HepG2 (cell line): Measurements from ENCODE around the gene KANSL3. TPM values are rescaled to one million over a fixed set of nuclear protein-coding genes. Genes with fewer than 3 reads are reported as not detected.

Experiments used
- CBX2 ChIP-seq, 2 experiments: fragments of 200-600 bp in 1 of 2; sonication (generic); formaldehyde crosslinking in 1 of 2; IDR thresholded peaks; 2 replicates each; pipeline versions ENCODE4 v1.7.0 to v1.8.1; 2018 to 2022; ENCODE audit warnings: low read depth in 2 of 2, low read length in 1 of 2, mild to moderate bottlenecking in 1 of 2, missing genetic modification reagents in 1 of 2
- CC2D1A ChIP-seq: sonication (generic); formaldehyde crosslinking; IDR thresholded peaks from 2 replicates; pipeline ENCODE4 v1.8.1; 2023; ENCODE audit warnings: mild to moderate bottlenecking, missing genetic modification reagents
- EZH2 ChIP-seq: conservative IDR thresholded peaks from 2 replicates; pipeline ENCODE4 v1.6.1; 2012; ENCODE audit warnings: mild to moderate bottlenecking, low read depth, low read length, moderate library complexity
- HES4 ChIP-seq: sonication (generic); formaldehyde crosslinking; IDR thresholded peaks from 2 replicates; pipeline ENCODE4 v1.9.0; 2021; ENCODE audit warnings: mild to moderate bottlenecking, missing genetic modification reagents, borderline replicate concordance
- HNRNPH1 ChIP-seq: fragments of 200-400 bp; formaldehyde crosslinking; optimal IDR thresholded peaks from 2 replicates; pipeline ENCODE3; 2017; ENCODE audit warnings: mild to moderate bottlenecking, low read depth, low read length
- LCORL ChIP-seq, 2 experiments: fragments of 450-650 bp in 1 of 2; sonication (generic) in 1 of 2; formaldehyde crosslinking in 1 of 2; IDR thresholded peaks; 2 replicates each; pipeline versions ENCODE4 v1.5.0 to v1.6.1; 2017 to 2020; ENCODE audit warnings: antibody characterized with exemption in 1 of 2, missing genetic modification reagents in 1 of 2
- NFKB2 ChIP-seq: sonication (generic); formaldehyde crosslinking; IDR thresholded peaks from 2 replicates; pipeline ENCODE4 v1.4.0; 2020; ENCODE audit warnings: missing genetic modification reagents, borderline replicate concordance
- NR2C2 ChIP-seq: sonication (generic); formaldehyde crosslinking; IDR thresholded peaks from 2 replicates; pipeline ENCODE4 v1.4.0; 2020; ENCODE audit warnings: missing genetic modification reagents, mild to moderate bottlenecking, moderate library complexity, borderline replicate concordance
- NR2F1 ChIP-seq, 2 experiments: fragments of 450-650 bp in 1 of 2; formaldehyde crosslinking in 1 of 2; IDR thresholded peaks; 2 replicates each; pipeline versions ENCODE4 v1.5.0 to v1.6.1; 2016 to 2020; ENCODE audit warnings: mild to moderate bottlenecking in 1 of 2, missing compliant biosample characterization in 1 of 2, missing genetic modification reagents in 1 of 2, moderate library complexity in 1 of 2
- PCBP2 ChIP-seq: fragments of 200-400 bp; formaldehyde crosslinking; optimal IDR thresholded peaks from 2 replicates; pipeline ENCODE3; 2018; ENCODE audit warnings: low read length, low read depth; ENCODE audit not compliant: poor library complexity, severe bottlenecking
- PPARG ChIP-seq: conservative IDR thresholded peaks from 2 replicates; pipeline ENCODE4 v1.6.1; 2016; ENCODE audit warnings: missing biosample characterization, missing genetic modification reagents
- PRPF4 ChIP-seq: fragments of 200-400 bp; formaldehyde crosslinking; IDR thresholded peaks from 2 replicates; pipeline ENCODE4 v1.6.1; 2016; ENCODE audit warnings: low read length, low read depth; ENCODE audit not compliant: poor library complexity, severe bottlenecking
- SATB2 ChIP-seq: sonication (generic); formaldehyde crosslinking; IDR thresholded peaks from 2 replicates; pipeline ENCODE4 v1.5.0; 2020; ENCODE audit warnings: missing genetic modification reagents
- SP1 ChIP-seq, 2 experiments: fragments of 450-650 bp in 1 of 2; sonication (generic) in 1 of 2; formaldehyde crosslinking in 1 of 2; IDR thresholded peaks; 2 replicates each; pipeline versions ENCODE4 v1.4.0 to v1.6.1; 2016 to 2020; ENCODE audit warnings: missing genetic modification reagents in 1 of 2
- TARDBP ChIP-seq: sonication (generic); formaldehyde crosslinking; IDR thresholded peaks from 2 replicates; pipeline ENCODE4 v1.8.0; 2022; ENCODE audit warnings: mild to moderate bottlenecking, missing genetic modification reagents
- ZFP41 ChIP-seq: sonication (generic); formaldehyde crosslinking; IDR thresholded peaks from 2 replicates; pipeline ENCODE4 v1.4.0; 2020; ENCODE audit warnings: mild to moderate bottlenecking, missing genetic modification reagents, borderline replicate concordance
- ZNF496 ChIP-seq: sonication (generic); formaldehyde crosslinking; IDR thresholded peaks from 2 replicates; pipeline ENCODE4 v1.8.1; 2023; ENCODE audit warnings: mild to moderate bottlenecking, moderate library complexity, missing genetic modification reagents; ENCODE audit not compliant: insufficient replicate concordance
- ZNF547 ChIP-seq: sonication (generic); formaldehyde crosslinking; IDR thresholded peaks from 2 replicates; pipeline ENCODE4 v1.5.1; 2020; ENCODE audit warnings: mild to moderate bottlenecking, missing genetic modification reagents
- ZNF670 ChIP-seq: sonication (generic); formaldehyde crosslinking; IDR thresholded peaks from 2 replicates; pipeline ENCODE4 v1.8.0; 2022; ENCODE audit warnings: mild to moderate bottlenecking, missing genetic modification reagents, borderline replicate concordance
- ZNF790 ChIP-seq: sonication (generic); formaldehyde crosslinking; IDR thresholded peaks from 2 replicates; pipeline ENCODE4 v1.8.0; 2022; ENCODE audit warnings: missing genetic modification reagents, mild to moderate bottlenecking, borderline replicate concordance
- ZNF841 ChIP-seq: sonication (generic); formaldehyde crosslinking; IDR thresholded peaks from 2 replicates; pipeline ENCODE4 v1.8.1; 2023; ENCODE audit warnings: missing genetic modification reagents, borderline replicate concordance
- polyA plus RNA-seq, 8 experiments: library from polyadenylated mRNA; depleted of rRNA in 3 of 8; stranded (reverse) in 7 of 8; unstranded in 1 of 8; fragments of >200 nt; fragmentation: Illumina TruSeq in 4 of 8; extraction: Trizol in 4 of 8; gene quantifications; 2 replicates each; pipeline versions ENCODE4 v1.2.1 to v1.2.3, GENCODE V29; 2011 to 2016; ENCODE audit warnings: low read depth in 4 of 8, missing spikeins in 1 of 8, mixed read lengths in 1 of 8; ENCODE audit not compliant: insufficient read depth in 1 of 8
- total RNA-seq, 5 experiments: library from RNA; depleted of rRNA; stranded (reverse); fragments of >200 nt; fragmentation: Illumina TruSeq; extraction: Trizol; gene quantifications; 2 replicates each; pipeline ENCODE4 v1.2.3, GENCODE V29; 2016; ENCODE audit warnings: low read depth in 1 of 5
- TF ChIP-seq, protein P1 (sequence below): IDR thresholded peaks from 2 replicates; pipeline ENCODE4 v1.6.1; 2016; ENCODE audit warnings: control low read depth
- TF ChIP-seq, protein P2 (sequence below): sonication (generic); formaldehyde crosslinking; IDR thresholded peaks from 2 replicates; pipeline ENCODE4 v1.4.0; 2020; ENCODE audit warnings: mild to moderate bottlenecking, missing genetic modification reagents
- TF ChIP-seq, protein P3 (sequence below): sonication (generic); formaldehyde crosslinking; IDR thresholded peaks from 2 replicates; pipeline ENCODE4 v1.5.0; 2020; ENCODE audit warnings: missing genetic modification reagents

The KANSL3 gene
- total and polyA plus RNA-seq, 2 of the 13 experiments (the other 11 are each of a cell fraction or from before 2014, with no cell fraction given) = 20.8 to 37.3 TPM

DNA sequence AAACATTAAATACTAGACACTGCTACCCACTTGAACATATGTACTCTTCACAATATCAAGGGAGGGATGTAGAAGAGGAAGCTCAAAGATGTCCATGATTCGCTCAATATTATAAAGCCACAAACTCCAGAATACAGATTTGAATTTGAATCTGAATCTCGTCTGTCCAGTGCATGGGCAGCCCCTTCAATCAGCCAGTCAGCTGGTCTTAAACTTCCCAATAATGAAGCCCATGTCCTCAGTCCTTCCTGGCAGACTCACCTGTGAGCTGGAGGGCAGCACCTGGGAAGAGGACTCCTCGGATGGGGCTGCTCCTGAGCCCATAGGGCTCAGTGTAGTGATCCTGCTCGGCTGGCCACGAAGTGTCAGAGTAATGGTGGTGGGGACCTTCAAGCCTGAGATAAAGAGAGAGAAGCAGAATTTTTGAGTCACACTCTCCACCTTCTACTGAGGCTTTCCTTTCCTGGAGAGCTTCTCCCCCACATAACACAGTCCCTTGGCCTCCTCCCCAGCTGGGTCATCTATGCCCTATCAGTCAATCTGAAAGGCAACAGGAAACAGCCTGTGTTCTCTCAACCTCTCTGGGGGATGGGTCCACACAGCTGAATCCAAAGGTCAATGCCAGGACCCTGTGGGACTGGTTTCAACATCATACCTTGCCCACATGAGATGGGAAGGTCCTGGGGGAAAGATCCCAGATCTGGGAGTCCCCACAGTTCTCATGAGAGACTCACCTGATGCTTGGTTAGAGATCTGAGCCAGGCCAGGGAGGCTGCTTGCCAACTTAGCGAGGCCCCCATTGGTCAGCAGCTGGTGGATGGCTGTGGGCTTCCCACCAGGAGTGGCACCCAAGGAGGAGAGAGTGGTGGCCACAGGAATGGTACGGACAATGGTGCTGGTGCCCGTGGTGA is 36.5 kb downstream of the KANSL3 start (continued):
- TF ChIP-seq CBX2 (IDR thresholded peaks at IDR 0.05; ENCODE audit: low read depth, low read length) = no peak
- TF ChIP-seq CBX2 (CRISPR knock-in tag; IDR thresholded peaks at IDR 0.05; ENCODE audit: low read depth) = no peak
- TF ChIP-seq LCORL (IDR thresholded peaks at IDR 0.05) = no peak
- peak; percentile 97 for TF ChIP-seq LCORL (CRISPR knock-in tag; IDR thresholded peaks at IDR 0.05)
- TF ChIP-seq NR2C2 = peak; percentile 87
- TF ChIP-seq ZNF841 (CRISPR knock-in tag) = no peak
- TF ChIP-seq ZNF496 (CRISPR knock-in tag) = no peak
- no peak for TF ChIP-seq PCBP2
- TF ChIP-seq, protein P1, sequence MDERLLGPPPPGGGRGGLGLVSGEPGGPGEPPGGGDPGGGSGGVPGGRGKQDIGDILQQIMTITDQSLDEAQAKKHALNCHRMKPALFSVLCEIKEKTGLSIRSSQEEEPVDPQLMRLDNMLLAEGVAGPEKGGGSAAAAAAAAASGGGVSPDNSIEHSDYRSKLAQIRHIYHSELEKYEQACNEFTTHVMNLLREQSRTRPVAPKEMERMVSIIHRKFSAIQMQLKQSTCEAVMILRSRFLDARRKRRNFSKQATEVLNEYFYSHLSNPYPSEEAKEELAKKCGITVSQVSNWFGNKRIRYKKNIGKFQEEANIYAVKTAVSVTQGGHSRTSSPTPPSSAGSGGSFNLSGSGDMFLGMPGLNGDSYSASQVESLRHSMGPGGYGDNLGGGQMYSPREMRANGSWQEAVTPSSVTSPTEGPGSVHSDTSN (CRISPR knock-in tag) = peak; percentile 57; the same call in 1 of the 2 replicates
- TF ChIP-seq, protein P2, sequence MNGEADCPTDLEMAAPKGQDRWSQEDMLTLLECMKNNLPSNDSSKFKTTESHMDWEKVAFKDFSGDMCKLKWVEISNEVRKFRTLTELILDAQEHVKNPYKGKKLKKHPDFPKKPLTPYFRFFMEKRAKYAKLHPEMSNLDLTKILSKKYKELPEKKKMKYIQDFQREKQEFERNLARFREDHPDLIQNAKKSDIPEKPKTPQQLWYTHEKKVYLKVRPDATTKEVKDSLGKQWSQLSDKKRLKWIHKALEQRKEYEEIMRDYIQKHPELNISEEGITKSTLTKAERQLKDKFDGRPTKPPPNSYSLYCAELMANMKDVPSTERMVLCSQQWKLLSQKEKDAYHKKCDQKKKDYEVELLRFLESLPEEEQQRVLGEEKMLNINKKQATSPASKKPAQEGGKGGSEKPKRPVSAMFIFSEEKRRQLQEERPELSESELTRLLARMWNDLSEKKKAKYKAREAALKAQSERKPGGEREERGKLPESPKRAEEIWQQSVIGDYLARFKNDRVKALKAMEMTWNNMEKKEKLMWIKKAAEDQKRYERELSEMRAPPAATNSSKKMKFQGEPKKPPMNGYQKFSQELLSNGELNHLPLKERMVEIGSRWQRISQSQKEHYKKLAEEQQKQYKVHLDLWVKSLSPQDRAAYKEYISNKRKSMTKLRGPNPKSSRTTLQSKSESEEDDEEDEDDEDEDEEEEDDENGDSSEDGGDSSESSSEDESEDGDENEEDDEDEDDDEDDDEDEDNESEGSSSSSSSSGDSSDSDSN = peak; percentile 50; the same call in 1 of the 2 replicates
- TF ChIP-seq CC2D1A (CRISPR knock-in tag) = no peak
- TF ChIP-seq HNRNPH1 = no peak
- peak; percentile 49; the same call in 1 of the 2 replicates for TF ChIP-seq NFKB2 (CRISPR knock-in tag)
- peak; percentile 96 for TF ChIP-seq TARDBP (CRISPR knock-in tag)
- TF ChIP-seq SP1 (IDR thresholded peaks at IDR 0.05) = no peak
- 0 out of 2 replicates have a peak, but pooled peaks have one; percentile 32 for TF ChIP-seq SP1 (CRISPR knock-in tag; IDR thresholded peaks at IDR 0.05)
- no peak for TF ChIP-seq ZFP41 (CRISPR knock-in tag)
- no peak for TF ChIP-seq ZNF790 (CRISPR knock-in tag)
- TF ChIP-seq, protein P3, sequence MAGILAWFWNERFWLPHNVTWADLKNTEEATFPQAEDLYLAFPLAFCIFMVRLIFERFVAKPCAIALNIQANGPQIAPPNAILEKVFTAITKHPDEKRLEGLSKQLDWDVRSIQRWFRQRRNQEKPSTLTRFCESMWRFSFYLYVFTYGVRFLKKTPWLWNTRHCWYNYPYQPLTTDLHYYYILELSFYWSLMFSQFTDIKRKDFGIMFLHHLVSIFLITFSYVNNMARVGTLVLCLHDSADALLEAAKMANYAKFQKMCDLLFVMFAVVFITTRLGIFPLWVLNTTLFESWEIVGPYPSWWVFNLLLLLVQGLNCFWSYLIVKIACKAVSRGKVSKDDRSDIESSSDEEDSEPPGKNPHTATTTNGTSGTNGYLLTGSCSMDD (CRISPR knock-in tag) = no peak
- no peak for TF ChIP-seq HES4 (CRISPR knock-in tag)
- no peak for TF ChIP-seq PRPF4
- TF ChIP-seq SATB2 (CRISPR knock-in tag) = no peak
- peak; percentile 89 for TF ChIP-seq PPARG (CRISPR knock-in tag)
- no peak for TF ChIP-seq EZH2
- no peak for TF ChIP-seq ZNF547
- peak; percentile 93 to 95 for TF ChIP-seq NR2F1 (CRISPR knock-in tag; IDR thresholded peaks at IDR 0.05)
- peak; percentile 85; the same call in 1 of the 2 replicates for TF ChIP-seq ZNF670 (CRISPR knock-in tag)
